ENCODE data around the gene KCTD15.

Gene KCTD15

DNA sequence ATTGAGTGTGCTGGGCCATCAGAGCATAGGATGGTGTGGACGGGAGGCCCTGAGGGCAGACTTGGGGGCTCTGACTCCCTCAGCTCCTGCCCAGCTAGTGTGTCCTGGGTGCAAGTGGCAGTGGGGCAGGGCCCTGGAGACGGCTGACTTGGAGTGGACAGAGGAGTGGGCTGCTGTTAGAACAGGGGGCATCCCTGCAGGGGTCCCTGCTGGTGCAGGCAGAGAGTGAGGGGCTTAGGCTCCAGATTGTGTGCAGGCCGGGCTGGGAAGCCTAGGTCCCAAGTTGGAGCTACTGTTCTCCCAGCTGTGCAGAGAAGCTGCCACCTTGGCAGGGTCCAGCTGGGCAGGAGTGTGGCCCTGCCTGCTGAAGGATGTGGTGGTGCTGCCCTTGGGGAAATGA, 8.6 kb downstream of the KCTD15 start:
- DNase-seq (ENCODE audit: low spot score), result no peak
- TF ChIP-seq, protein P1, sequence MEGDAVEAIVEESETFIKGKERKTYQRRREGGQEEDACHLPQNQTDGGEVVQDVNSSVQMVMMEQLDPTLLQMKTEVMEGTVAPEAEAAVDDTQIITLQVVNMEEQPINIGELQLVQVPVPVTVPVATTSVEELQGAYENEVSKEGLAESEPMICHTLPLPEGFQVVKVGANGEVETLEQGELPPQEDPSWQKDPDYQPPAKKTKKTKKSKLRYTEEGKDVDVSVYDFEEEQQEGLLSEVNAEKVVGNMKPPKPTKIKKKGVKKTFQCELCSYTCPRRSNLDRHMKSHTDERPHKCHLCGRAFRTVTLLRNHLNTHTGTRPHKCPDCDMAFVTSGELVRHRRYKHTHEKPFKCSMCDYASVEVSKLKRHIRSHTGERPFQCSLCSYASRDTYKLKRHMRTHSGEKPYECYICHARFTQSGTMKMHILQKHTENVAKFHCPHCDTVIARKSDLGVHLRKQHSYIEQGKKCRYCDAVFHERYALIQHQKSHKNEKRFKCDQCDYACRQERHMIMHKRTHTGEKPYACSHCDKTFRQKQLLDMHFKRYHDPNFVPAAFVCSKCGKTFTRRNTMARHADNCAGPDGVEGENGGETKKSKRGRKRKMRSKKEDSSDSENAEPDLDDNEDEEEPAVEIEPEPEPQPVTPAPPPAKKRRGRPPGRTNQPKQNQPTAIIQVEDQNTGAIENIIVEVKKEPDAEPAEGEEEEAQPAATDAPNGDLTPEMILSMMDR (IDR thresholded peaks at IDR 0.05; ENCODE audit: borderline replicate concordance, control extremely low read depth, extremely low read depth, insufficient read depth, missing control alignments), result no peak
- in situ Hi-C loops (cut with MboI; ENCODE audit: low sequenced_read_pairs, unreplicated experiment), result no loop called here

DNA sequence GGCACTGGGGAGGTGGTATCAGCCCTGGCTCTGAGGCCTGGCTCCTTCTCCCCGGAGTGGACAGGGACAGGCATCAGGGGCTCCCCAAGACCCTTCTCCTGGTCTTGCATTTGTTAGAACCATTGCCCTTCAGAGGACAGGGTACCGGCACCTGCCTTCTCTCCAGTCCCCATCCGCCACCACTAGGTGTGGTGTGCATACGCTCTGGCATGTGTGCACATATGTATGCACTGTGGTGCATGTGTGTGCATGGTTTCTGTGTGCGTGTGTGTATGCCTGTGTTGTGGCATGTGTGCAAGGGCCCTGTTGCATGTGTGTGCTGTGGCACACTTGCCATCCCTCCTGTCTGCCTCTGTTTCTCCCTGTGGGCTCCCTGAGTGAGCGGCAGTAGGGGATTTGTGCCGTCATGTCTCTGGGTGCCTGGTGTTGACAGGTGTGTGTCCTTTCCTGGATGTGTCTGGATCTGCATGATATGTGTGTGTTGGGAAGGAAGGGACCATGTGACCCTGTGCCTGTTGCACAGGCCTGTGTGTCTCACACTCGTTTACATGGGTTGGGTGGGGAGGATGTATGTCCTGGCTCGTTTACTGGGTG, 9.3 kb downstream of the KCTD15 start:
- in situ Hi-C loops (cut with MboI; ENCODE audit: low sequenced_read_pairs, unreplicated experiment), result no loop called here
- TF ChIP-seq, protein P1 (IDR thresholded peaks at IDR 0.05; ENCODE audit: borderline replicate concordance, control extremely low read depth, extremely low read depth, insufficient read depth, missing control alignments), result no peak
- DNase-seq (ENCODE audit: low spot score), result no peak

DNA sequence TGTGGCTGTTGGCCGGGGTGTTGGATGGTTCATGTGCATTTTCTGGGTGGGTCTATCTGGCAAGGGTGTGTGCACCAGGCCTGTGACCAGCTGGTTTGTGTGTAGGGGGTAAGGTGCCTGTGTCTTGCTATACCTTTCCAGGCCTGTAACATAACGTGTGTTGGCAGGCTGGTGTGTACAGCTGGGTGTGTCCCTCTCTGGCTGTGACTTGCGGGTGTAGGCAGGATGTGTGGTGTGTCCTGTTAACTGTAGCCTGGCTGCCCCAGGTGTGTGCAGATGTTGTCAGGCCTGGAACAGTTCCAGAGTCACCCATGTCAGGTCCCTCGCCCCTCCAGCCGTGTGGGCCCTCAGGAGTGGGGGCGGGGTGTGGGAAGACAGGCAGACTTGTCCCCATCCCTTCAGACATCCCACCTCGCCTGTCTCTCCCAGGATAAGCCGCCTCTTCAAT, 9.8 kb downstream of the KCTD15 start:
- DNase-seq (ENCODE audit: low spot score), result no peak
- in situ Hi-C loops (cut with MboI; ENCODE audit: low sequenced_read_pairs, unreplicated experiment), result no loop called here
- TF ChIP-seq, protein P1 (IDR thresholded peaks at IDR 0.05; ENCODE audit: borderline replicate concordance, control extremely low read depth, extremely low read depth, insufficient read depth, missing control alignments), result no peak

DNA sequence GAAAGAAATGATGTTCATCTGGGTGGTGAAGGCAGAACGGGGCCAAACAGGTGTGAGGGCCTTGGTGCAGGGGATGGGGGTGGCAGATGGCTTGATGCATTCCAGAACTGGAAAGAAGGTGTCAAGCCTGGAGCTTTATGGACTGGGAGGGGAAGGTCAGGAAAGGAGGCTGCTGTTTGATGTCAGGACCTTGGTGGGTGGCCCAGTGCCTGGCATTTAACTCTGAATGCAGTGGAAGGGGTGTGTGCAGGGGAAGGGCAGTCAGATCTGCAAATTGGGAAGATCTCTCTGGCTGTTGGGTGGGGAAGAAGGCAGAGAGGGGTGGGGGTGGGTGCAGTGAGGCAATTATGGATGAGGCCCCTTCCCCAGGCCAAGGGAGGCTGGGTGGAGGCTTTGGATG, 11.7 kb downstream of the KCTD15 start:
- in situ Hi-C loops (cut with MboI; ENCODE audit: low sequenced_read_pairs, unreplicated experiment), result no loop called here
- no peak for DNase-seq (ENCODE audit: low spot score)
- TF ChIP-seq, protein P1 (IDR thresholded peaks at IDR 0.05; ENCODE audit: borderline replicate concordance, control extremely low read depth, extremely low read depth, insufficient read depth, missing control alignments), result no peak

DNA sequence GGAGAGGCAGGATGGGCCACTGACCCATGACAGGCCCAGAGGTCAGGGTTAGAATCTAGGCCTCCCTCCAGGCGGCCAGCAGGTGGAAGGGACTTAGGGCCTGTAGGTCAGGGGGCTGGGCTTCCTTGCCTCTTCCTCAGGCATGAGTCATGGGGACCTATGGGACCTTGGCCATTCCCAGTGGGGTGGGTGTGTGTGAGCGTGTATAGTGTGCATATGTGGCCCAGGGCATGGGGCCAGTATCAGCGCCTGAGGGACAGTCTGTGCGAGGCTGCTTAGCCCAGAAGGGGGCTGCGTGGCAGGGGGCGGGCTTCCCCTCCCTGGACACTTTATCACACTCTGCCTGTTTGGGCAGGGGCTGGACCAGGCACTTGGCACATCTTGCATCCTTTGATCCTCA, 13.3 kb downstream of the KCTD15 start:
- in situ Hi-C loops (cut with MboI; ENCODE audit: low sequenced_read_pairs, unreplicated experiment), result no loop called here
- TF ChIP-seq, protein P1 (IDR thresholded peaks at IDR 0.05; ENCODE audit: borderline replicate concordance, control extremely low read depth, extremely low read depth, insufficient read depth, missing control alignments), result no peak
- DNase-seq (ENCODE audit: low spot score), result no peak

DNA sequence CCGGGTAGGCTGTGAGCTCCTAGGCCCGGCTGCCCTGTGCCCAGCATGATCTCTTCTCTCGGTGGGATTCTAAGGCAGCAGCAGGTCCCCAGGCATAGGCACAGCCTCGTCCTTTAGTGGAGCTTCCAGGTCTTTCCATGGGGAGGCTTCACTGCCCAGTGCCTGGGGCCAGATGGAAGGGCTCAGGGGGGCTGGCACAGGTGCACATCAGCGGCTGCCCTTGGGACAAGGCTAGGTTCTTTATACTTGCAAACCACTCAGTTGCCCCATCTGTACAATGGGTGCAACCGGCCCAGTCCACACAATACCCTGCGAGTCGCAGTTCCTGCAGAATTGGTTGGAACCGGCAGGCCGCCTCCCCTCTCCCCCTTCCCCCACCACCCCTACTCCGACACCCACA, 14.2 kb downstream of the KCTD15 start:
- in situ Hi-C loops (cut with MboI; ENCODE audit: low sequenced_read_pairs, unreplicated experiment), result no loop called here
- TF ChIP-seq, protein P1 (IDR thresholded peaks at IDR 0.05; ENCODE audit: borderline replicate concordance, control extremely low read depth, extremely low read depth, insufficient read depth, missing control alignments), result no peak
- DNase-seq (ENCODE audit: low spot score), result no peak

Data from GM13976 (cell line).